Measurements from ENCODE around the gene MYLK.

MYLK gene

DNA sequence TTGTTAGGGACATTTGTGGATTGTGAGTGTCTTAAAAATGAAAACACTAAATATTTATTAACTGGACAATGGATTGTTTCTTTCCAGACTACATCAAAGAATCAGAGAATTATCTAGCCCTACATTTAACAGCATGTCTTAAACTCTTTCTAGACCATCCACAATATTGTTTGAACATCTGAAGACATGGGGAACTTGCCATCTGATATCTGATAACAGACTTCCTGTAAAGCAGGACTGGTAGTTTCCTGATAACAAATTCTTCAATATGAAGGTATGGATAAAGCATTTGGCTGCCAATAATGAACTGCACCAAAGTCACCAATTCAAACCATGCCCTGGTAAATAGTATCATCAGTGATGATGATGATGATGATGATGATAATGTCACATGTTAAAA, 273.1 kb downstream of the MYLK start:
- Histone ChIP-seq H3K79me2 (ENCODE audit: insufficient read depth, low read length) (no peaks in the 10 kb centered on the region), H3K4me3 (ENCODE audit: low read depth, low read length, poor library complexity, severe bottlenecking) (no peak overlapping the region), H4K20me1 (ENCODE audit: insufficient read depth, low read length) (no peaks in the 10 kb centered on the region), H3K9me2 (ENCODE audit: low read depth, low read length) (no peaks in the 10 kb centered on the region), H3K27me3 (ENCODE audit: insufficient read depth, low read length) (no peaks in the 10 kb centered on the region), H3K9ac (ENCODE audit: low read length) (no peak overlapping the region), H3K9me3 (ENCODE audit: low read length) (no peaks in the 10 kb centered on the region), H3K27ac (ENCODE audit: low read depth, low read length, poor library complexity, severe bottlenecking) (no peak overlapping the region), H2AFZ (ENCODE audit: low read length) (no peak overlapping the region), H3F3A (ENCODE audit: insufficient read depth, low read length) (no peaks in the 10 kb centered on the region; the same call in 1 of the 2 replicates), H3K36me3 (ENCODE audit: insufficient read depth, low read length) (peaks cover 15% of the 10 kb centered on the region), H3K4me1 (ENCODE audit: insufficient read depth, low read length, severe bottlenecking) (peaks cover 10% of the 10 kb centered on the region), H3K4me2 (ENCODE audit: low read length) (no peak overlapping the region)
- TF ChIP-seq, protein P1, sequence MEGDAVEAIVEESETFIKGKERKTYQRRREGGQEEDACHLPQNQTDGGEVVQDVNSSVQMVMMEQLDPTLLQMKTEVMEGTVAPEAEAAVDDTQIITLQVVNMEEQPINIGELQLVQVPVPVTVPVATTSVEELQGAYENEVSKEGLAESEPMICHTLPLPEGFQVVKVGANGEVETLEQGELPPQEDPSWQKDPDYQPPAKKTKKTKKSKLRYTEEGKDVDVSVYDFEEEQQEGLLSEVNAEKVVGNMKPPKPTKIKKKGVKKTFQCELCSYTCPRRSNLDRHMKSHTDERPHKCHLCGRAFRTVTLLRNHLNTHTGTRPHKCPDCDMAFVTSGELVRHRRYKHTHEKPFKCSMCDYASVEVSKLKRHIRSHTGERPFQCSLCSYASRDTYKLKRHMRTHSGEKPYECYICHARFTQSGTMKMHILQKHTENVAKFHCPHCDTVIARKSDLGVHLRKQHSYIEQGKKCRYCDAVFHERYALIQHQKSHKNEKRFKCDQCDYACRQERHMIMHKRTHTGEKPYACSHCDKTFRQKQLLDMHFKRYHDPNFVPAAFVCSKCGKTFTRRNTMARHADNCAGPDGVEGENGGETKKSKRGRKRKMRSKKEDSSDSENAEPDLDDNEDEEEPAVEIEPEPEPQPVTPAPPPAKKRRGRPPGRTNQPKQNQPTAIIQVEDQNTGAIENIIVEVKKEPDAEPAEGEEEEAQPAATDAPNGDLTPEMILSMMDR (IDR thresholded peaks at IDR 0.05; ENCODE audit: low read length): no peak
- TF ChIP-seq EZH2 (IDR thresholded peaks at IDR 0.05; ENCODE audit: borderline replicate concordance, low read length): no peak

DNA sequence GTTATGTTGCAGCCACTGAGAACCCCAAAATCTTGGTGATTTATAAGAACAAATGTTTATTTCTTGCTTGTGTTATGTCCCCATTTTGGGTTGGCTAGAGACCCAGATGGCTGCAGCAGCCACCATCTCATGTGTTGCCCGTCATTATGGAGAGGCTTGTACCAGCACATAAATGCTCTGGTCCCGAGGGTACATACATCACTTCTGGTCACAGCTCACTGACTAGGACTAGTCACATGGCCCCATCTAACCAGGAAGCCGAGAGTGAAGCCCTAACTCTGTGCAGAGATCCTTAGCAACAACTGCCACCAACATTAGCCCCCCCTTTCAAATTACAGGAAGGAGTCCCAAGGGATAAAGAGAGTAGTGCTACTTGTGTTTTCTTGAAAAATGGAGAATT, 273.8 kb downstream of the MYLK start:
- Histone ChIP-seq H4K20me1 (ENCODE audit: insufficient read depth, low read length) (no peaks in the 10 kb centered on the region), H3F3A (ENCODE audit: insufficient read depth, low read length) (no peaks in the 10 kb centered on the region; the same call in 1 of the 2 replicates), H3K9ac (ENCODE audit: low read length) (no peak overlapping the region), H3K4me3 (ENCODE audit: low read depth, low read length, poor library complexity, severe bottlenecking) (no peak overlapping the region), H3K27me3 (ENCODE audit: insufficient read depth, low read length) (no peaks in the 10 kb centered on the region), H3K27ac (ENCODE audit: low read depth, low read length, poor library complexity, severe bottlenecking) (no peak overlapping the region), H3K9me2 (ENCODE audit: low read depth, low read length) (no peaks in the 10 kb centered on the region), H3K4me2 (ENCODE audit: low read length) (peak overlapping the region; percentile 8; the same call in 1 of the 2 replicates), H3K9me3 (ENCODE audit: low read length) (no peaks in the 10 kb centered on the region), H3K79me2 (ENCODE audit: insufficient read depth, low read length) (no peaks in the 10 kb centered on the region), H3K36me3 (ENCODE audit: insufficient read depth, low read length) (peaks cover 15% of the 10 kb centered on the region), H2AFZ (ENCODE audit: low read length) (no peak overlapping the region; the same call in 1 of the 2 replicates), H3K4me1 (ENCODE audit: insufficient read depth, low read length, severe bottlenecking) (peaks cover 10% of the 10 kb centered on the region)
- TF ChIP-seq, protein P1 (IDR thresholded peaks at IDR 0.05; ENCODE audit: low read length): no peak
- TF ChIP-seq EZH2 (IDR thresholded peaks at IDR 0.05; ENCODE audit: borderline replicate concordance, low read length): no peak

DNA sequence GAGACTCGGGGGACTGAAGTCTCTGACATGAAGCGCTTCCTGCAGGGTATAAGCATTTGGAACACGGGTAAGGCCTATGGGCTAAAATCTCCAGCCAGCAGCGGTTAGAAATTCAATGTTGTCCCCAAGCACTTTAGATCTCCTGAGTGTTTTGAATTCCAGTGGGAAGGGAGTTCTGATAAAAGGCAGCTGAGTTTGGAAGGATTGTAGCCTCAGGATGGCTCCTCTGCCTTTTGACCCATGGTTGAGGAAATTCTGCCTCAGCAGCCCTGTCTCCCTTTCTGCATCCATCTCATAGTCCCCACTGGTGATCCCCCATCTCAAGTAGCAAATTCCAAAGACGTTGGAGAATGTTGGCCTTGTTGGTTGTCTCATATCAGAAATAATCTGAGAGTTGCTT, 275.1 kb downstream of the MYLK start:
- TF ChIP-seq EZH2 (IDR thresholded peaks at IDR 0.05; ENCODE audit: borderline replicate concordance, low read length): no peak
- TF ChIP-seq, protein P1 (IDR thresholded peaks at IDR 0.05; ENCODE audit: low read length): no peak

More for the DNA sequence above, 275.1 kb downstream of the MYLK start:
- H3K4me2 ChIP-seq (ENCODE audit: low read length): no peak overlapping the region
- H3K4me1 ChIP-seq (ENCODE audit: insufficient read depth, low read length, severe bottlenecking): peaks cover 10% of the 10 kb centered on the region
- H3K27me3 ChIP-seq (ENCODE audit: insufficient read depth, low read length): no peaks in the 10 kb centered on the region
- H3K9me3 ChIP-seq (ENCODE audit: low read length): no peaks in the 10 kb centered on the region
- H3F3A ChIP-seq (ENCODE audit: insufficient read depth, low read length): no peaks in the 10 kb centered on the region; the same call in 1 of the 2 replicates
- H3K9ac ChIP-seq (ENCODE audit: low read length): no peak overlapping the region
- H3K36me3 ChIP-seq (ENCODE audit: insufficient read depth, low read length): peaks cover 15% of the 10 kb centered on the region
- no peaks in the 10 kb centered on the region for H4K20me1 ChIP-seq (ENCODE audit: insufficient read depth, low read length)
- no peaks in the 10 kb centered on the region for H3K79me2 ChIP-seq (ENCODE audit: insufficient read depth, low read length)
- no peaks in the 10 kb centered on the region for H3K9me2 ChIP-seq (ENCODE audit: low read depth, low read length)
- H3K4me3 ChIP-seq (ENCODE audit: low read depth, low read length, poor library complexity, severe bottlenecking): no peak overlapping the region
- H2AFZ ChIP-seq (ENCODE audit: low read length): no peak overlapping the region
- H3K27ac ChIP-seq (ENCODE audit: low read depth, low read length, poor library complexity, severe bottlenecking): no peak overlapping the region

Measured in OCI-LY1 (cell line).